ENCODE measurements around the gene ARHGAP15.

The ARHGAP15 gene

DNA sequence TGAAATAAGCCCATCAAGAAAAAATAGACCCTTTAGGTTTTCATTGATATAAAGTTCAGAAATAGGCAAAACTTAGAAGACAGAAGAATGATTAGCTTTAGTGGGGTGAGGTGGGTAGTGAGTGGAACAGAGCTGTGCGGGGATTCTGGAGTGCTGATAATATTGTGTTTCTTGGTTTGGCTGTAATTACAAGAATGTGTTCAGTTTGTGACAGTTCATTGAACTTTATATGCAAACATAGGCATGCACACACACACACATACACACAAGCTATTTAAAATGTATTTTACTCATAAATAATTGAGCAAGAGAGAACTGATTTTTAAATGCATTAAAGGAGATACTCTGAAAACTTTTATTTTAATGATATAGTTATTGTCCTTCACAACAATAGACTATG lies 17.1 kb downstream of the ARHGAP15 start:
- peak overlapping the region; percentile 92 for H3K27ac ChIP-seq
- H3K4me3 ChIP-seq (ENCODE audit: low read depth in 1 of 2, low read length in 1 of 2): peak overlapping the region in 1 of 2 experiments; percentile 17
- TF ChIP-seq, protein P1, sequence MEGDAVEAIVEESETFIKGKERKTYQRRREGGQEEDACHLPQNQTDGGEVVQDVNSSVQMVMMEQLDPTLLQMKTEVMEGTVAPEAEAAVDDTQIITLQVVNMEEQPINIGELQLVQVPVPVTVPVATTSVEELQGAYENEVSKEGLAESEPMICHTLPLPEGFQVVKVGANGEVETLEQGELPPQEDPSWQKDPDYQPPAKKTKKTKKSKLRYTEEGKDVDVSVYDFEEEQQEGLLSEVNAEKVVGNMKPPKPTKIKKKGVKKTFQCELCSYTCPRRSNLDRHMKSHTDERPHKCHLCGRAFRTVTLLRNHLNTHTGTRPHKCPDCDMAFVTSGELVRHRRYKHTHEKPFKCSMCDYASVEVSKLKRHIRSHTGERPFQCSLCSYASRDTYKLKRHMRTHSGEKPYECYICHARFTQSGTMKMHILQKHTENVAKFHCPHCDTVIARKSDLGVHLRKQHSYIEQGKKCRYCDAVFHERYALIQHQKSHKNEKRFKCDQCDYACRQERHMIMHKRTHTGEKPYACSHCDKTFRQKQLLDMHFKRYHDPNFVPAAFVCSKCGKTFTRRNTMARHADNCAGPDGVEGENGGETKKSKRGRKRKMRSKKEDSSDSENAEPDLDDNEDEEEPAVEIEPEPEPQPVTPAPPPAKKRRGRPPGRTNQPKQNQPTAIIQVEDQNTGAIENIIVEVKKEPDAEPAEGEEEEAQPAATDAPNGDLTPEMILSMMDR (IDR thresholded peaks at IDR 0.05): no peak
- no peaks in the 10 kb centered on the region for H3K36me3 ChIP-seq
- H3K4me1 ChIP-seq (ENCODE audit: control insufficient read depth in 1 of 2, insufficient read depth in 1 of 2, low read depth in 1 of 2, low read length in 1 of 2): peaks cover 100% of the 10 kb centered on the region in 2 experiments
- H3K27me3 ChIP-seq: no peaks in the 10 kb centered on the region
- H3K9me3 ChIP-seq: no peaks in the 10 kb centered on the region

DNA sequence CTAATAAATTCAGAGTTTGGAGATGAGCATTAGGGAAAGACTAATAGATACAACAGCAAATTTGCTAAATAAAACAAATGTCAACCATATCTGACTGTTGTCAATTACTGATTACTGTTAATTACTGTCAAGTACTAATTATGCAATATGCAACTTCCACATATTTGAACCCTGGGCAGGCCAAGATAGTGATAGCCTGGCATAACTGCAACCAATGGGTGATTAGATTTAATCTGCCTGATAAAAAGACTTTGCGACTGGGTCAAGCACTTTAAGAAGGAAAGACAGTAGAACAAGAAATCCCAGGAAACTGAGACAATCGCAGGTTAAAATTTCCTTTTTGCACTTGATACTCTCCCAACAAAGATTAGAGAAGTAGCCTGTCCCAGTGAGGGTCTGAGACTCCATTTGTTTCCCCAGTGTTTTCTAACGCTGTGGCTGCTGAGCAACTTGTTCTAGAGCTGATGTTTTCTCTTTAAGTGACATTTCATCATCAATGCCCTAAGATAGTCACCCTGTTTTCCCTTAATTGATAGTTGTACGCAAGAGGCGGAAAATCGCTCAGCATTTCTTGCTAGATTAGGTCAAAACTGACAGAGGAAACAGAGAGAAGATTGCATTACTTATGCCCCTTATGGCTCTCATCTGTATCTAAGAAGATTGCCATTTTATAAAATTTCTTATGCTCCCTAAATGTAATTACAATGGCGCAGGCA lies 17.8 kb downstream of the ARHGAP15 start:
- H3K27ac ChIP-seq: peak overlapping the region; percentile 92
- H3K36me3 ChIP-seq: no peaks in the 10 kb centered on the region
- no peaks in the 10 kb centered on the region for H3K27me3 ChIP-seq
- TF ChIP-seq, protein P1 (IDR thresholded peaks at IDR 0.05): no peak
- peaks cover 100% of the 10 kb centered on the region in 2 experiments for H3K4me1 ChIP-seq (ENCODE audit: control insufficient read depth in 1 of 2, insufficient read depth in 1 of 2, low read depth in 1 of 2, low read length in 1 of 2)
- no peaks in the 10 kb centered on the region for H3K9me3 ChIP-seq
- H3K4me3 ChIP-seq (ENCODE audit: low read depth in 1 of 2, low read length in 1 of 2): peak overlapping the region in 1 of 2 experiments; percentile 17

DNA sequence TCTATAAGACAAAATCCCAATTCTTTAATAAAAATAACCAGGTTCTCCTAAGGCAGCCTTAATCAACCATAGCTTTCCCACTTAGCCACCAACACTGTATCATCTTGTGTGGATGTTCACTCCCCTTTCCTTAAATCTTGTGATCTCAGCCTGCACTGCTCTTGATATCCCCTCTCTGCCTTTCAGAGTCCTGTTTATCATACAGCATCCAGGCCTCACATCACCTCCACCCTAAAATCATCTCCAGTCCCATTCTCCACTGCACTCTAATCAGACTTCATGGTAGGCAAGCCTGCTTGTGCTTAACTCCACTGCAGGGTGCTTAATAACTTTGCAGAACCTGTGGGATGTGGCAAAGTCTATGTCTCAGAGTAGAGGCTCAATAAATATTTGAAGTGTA lies 18.8 kb downstream of the ARHGAP15 start:
- Histone ChIP-seq H3K9me3 (no peaks in the 10 kb centered on the region), H3K4me3 (ENCODE audit: low read depth in 1 of 2, low read length in 1 of 2) (peak overlapping the region in 1 of 2 experiments; percentile 17), H3K4me1 (ENCODE audit: control insufficient read depth in 1 of 2, insufficient read depth in 1 of 2, low read depth in 1 of 2, low read length in 1 of 2) (peaks cover 100% of the 10 kb centered on the region in 2 experiments), H3K27me3 (no peaks in the 10 kb centered on the region), H3K36me3 (no peaks in the 10 kb centered on the region), H3K27ac (peak overlapping the region; percentile 92)
- TF ChIP-seq, protein P1 (IDR thresholded peaks at IDR 0.05): no peak

DNA sequence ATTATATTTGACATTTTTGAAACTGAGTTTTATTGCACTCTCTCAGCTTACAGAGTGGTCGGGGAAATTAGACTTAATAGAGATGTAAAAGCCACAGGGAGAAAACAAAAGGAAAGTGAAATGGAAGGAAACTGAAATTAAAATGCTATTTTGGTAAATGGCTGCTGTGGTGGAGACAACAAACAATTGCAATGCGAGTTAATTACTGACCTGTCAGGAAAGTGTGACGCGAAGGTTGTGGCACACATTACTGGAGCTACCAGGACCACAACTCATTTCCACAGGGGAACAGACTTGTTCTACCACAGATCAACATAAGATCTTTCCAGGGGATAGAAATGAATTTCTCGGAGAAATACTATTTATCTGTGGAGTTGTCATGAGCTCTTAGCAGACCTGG lies 19.5 kb downstream of the ARHGAP15 start:
- Histone ChIP-seq H3K9me3 (no peaks in the 10 kb centered on the region), H3K36me3 (no peaks in the 10 kb centered on the region), H3K27ac (peak overlapping the region; percentile 92), H3K4me1 (ENCODE audit: control insufficient read depth in 1 of 2, insufficient read depth in 1 of 2, low read depth in 1 of 2, low read length in 1 of 2) (peaks cover 100% of the 10 kb centered on the region in 2 experiments), H3K27me3 (no peaks in the 10 kb centered on the region), H3K4me3 (ENCODE audit: low read depth in 1 of 2, low read length in 1 of 2) (peak overlapping the region in 1 of 2 experiments; percentile 17)
- TF ChIP-seq, protein P1 (IDR thresholded peaks at IDR 0.05): no peak

DNA sequence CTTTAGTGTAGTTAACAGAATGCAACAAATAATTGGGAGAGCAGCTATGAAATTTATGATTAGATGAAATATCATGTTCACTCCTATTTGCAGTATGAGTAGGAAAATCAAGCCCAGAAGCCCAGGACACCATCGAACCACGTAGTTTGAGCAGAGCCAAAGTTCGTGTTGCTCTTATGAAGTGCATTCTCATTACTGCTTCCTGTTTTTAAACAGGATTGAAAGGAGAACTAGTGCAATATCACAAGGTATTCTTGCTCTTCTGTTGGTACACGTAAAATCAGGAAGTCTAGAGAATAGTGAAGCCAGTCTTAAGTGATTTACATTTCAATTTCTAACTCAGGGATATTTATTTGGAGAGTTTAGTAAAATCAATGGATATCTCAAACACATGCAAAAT lies 21.1 kb downstream of the ARHGAP15 start:
- H3K4me3 ChIP-seq (ENCODE audit: low read depth in 1 of 2, low read length in 1 of 2): peak overlapping the region; percentile 36 to 39
- peak overlapping the region; percentile 92 for H3K27ac ChIP-seq
- H3K4me1 ChIP-seq (ENCODE audit: control insufficient read depth in 1 of 2, insufficient read depth in 1 of 2, low read depth in 1 of 2, low read length in 1 of 2): peaks cover 100% of the 10 kb centered on the region in 2 experiments
- no peaks in the 10 kb centered on the region for H3K9me3 ChIP-seq
- H3K36me3 ChIP-seq: no peaks in the 10 kb centered on the region
- TF ChIP-seq, protein P1 (IDR thresholded peaks at IDR 0.05): no peak
- no peaks in the 10 kb centered on the region for H3K27me3 ChIP-seq

Measured in neutrophil (primary cell).